ENCODE data around the gene RNF152.
"Not testable (repeated sequence)": the region's sequence is repeated elsewhere in the genome, so short reads cannot be mapped to it uniquely, and the experiment has no call there.

Gene RNF152

DNA sequence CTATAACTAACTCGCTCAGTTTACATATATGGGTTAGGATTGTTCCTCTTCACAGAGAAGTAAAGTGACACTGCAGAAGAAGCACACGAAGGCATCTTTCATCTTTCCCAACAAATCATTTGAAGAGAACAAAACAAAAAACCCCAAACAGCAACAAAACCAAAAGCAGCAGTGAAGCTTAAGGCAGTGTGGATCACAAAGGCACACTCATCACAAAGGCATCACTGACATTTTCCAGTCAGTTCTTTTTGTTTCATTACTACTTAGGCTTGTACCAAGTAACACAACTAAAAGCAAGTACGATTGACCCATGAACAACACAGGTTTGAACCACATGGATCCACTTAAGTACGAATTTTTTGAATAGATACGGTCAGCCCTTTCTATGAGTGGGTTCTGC lies 75.7 kb downstream of the RNF152 start:
- DNase-seq: no peak

GRCh38 chr18:61815885-61816470 lies 76.8 kb downstream of the RNF152 start:
- DNase-seq: no peak

GRCh38 chr18:61808286-61808685 lies 84.5 kb downstream of the RNF152 start:
- DNase-seq: no peak

DNA sequence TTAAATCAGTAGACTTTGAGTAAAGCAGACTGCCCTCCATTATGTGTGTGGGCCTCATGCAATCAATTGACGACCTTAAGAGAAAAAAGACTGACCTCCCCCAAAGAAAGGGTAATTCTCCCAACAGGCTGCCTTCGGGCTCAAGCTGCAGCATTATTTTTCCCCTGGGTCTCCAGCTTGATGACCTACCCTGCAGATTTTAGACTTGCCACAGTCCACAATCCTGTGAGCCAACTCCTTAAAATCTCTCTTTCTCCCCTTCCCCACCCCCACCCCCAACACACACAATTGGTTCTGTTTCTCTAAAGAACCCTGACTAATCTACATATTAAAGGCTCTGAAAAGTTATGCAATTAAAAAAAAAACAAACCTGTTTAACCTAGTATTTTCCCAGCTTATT lies 89.4 kb downstream of the RNF152 start:
- no peak for DNase-seq

DNA sequence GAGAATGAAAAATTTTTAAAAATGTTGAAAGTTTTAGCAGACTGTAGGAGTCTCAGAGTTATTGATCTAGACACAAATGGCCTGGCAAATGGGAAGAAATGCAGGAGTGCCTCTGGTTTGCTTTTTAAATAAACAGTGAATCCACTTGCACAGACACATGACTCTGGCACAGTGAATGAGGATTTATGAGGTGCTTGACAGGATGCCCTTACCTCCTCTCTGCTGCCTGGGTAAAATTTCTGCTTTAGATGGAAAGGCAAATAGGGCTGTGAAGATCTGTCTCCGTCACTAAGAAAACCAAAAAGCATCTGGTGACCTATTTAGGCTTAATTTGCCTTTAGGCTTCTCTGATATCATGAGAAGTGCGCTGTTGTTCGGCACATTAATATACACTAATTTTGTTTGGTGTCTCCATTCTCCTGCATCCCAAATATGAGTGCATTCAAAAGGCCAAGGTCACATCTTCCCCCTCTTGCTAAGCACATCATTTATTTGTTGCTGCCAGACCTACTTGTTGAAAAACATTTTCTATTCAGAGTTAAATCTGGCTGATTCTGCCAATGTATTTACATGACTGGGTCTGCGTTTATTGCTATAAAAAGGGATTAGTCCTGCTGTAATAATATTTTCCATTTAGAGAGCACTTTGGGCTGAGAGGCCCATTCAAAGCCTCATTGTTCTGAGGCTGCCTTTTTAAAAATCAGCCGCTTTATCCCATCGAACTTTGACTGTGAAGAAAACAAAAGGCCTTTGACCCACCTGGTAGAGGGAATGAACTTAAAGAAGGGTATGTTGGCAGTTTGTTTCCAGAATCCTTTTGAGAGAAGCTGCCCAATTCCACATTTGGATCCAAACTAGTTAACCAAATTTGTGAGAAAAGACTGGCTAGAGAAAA lies 94.9 kb downstream of the RNF152 start:
- DNase-seq: no peak

- no peak for DNase-seq
Measured at GRCh38 chr18:61791031-61791430, 101.8 kb downstream of the RNF152 start.

- DNase-seq: not testable (repeated sequence)
Measured at GRCh38 chr18:61787011-61787670, 105.7 kb downstream of the RNF152 start.

DNA sequence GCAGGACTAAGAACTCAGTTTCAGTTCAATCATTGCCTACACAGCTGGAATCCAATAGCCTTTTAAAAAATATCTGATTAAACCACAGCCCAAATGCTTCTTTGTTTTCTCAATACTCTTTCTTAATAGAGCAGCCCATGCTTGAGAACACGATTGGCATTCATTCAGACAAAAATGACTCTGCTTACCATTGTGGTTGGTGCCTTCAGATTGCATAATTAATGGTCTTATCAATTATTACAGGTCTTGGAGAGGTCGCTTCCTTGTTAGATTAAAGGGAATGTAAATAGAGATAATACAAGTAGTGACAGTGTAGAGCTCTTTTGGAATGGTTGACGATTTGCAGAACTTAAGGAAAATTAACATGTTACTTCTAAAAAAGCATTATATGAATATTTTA lies 107.2 kb downstream of the RNF152 start:
- DNase-seq: no peak

DNA sequence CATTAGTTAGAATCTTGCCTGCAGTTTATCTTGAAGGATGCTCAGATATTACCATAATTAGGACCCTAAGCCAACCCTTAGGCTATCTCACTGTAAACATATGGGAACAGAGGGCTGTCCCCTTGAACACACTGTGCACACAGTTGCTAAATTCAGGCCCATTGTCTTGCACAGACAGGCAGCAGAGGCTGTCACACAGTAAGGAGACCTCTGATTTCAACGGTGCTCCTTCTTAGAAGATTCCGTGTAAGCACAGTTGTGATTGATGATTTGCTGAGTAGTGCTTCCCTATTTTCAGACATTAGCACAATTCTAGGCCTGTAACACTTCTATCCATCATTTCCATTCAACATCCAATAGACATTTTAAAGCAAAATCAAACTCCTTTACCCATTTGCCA lies 108.0 kb downstream of the RNF152 start:
- no peak for DNase-seq

DNA sequence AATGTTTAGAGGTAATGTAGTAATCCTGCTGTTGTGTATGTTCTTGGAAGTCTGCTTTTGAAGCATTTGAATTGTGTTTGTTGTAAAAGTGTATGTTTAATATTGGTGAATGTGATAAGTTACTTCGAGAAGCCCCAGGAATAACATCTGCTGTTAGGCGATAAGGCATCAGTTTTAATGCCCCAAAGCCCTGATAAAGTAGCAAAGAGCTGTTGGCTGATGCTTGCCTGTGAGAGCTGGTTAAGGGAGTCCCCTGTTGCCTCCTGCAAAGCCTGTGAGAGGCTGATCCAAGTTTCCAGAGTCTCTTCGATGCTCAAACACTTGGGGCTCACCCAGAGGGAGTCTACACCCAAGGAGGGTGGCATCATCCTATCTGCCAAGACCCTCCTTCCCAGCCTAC lies 110.3 kb downstream of the RNF152 start:
- no peak for DNase-seq

DNA sequence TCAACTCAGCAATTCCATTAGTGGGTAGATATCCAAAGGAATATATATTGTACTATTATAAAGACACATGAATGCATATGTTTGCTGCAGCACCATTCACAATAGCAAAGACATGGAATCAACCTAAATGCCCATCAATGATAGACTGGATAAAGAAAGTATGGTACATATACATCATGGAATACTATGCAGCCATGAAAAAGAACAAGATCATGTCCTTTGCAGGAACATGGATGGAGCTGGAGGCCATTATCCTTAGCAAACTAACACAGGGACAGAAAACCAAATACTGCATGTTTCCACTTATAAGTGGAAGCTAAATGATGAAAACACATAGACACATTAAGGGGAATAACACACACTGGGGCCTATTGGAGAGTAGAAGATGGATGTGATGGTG lies 116.6 kb downstream of the RNF152 start:
- not testable (repeated sequence) for DNase-seq

GRCh38 chr18:61774846-61775245 lies 118.0 kb downstream of the RNF152 start:
- DNase-seq: no peak

- no peak for DNase-seq
Measured at GRCh38 chr18:61772293-61772848, 120.4 kb downstream of the RNF152 start.

DNA sequence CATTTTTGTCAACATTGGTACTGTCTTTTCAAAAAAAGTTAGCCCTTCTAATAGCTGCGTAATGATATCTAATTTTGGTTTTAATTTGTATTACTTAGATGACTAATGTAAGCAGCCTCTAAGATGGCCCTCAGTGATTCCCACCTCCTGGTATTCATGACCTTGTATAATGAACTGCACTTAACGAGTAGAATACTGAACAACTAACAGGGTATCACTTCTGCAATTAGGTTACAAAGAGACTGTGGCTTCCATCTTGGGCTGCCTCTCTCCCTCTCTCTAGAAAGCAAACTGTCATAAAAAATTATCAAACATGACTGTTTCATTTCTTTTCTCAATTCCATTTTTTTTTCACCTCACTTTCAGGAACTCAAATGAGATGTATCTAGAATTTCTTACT lies 120.9 kb downstream of the RNF152 start:
- no peak for DNase-seq

GRCh38 chr18:61770279-61770678 lies 122.5 kb downstream of the RNF152 start:
- DNase-seq: no peak

DNA sequence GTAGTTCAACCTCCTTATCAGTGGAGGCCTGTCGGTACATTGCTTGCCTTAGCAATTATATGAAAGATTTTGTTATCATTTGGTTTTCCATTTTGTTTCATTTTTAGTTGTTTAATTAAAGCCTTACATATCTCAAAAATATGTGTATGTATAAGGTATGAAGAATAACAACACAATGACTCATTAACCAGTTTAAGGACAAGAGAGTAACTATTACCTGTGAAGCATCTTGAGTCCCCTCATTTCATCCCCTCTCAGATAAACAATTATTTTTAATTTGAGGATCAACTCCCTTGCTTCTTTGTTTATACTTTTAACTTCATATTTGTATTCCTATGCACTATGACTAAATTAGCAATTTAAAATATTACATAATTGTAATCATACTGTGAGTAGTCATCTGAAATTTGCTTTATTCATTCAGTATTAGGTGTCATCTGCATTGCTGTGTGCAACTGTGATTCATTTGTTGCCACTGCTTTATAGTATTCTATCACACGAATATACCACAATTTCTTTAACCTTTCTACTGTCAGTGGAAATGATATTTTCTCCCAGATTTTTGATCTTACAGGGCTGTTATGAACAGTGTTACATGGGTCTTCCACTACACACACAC lies 126.4 kb downstream of the RNF152 start:
- DNase-seq: no peak

GRCh38 chr18:61765097-61765496 lies 127.7 kb downstream of the RNF152 start:
- DNase-seq: no peak

DNA sequence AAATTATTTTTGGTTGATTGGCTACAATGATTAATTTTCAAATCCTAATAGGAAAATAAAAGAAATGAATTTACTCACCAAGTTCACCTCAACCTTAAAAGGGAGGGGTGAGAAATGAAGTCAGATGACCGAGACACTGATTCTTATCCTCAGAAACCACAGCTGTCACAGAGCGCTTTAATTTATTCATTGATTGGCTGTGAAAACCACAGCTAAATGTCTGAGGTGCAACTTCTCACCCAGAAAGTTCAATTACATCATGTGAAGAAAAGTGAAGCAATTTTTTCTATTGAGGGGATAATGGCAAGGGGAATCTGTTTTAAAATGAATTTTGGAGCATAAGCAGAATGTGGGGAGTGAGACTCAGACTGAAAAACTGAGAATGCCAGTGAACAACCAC lies 128.4 kb downstream of the RNF152 start:
- DNase-seq: no peak

DNA sequence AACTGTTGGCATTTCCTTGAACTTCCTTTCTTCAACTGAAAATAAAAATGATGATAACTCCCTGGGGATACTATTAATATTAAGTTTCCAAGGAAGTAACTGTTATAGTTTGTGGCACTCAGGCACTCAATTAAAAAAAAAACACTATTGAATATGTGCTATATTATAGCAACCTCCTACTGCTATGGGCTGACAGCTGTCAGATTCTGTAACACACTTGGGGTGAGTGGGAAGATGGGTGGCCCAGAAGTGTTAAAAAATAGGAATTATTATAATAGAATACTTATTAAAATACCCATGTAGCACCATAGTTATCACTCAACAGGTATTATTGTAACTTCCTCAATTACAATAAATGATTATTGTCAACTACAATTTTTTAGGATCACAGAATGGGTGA lies 130.9 kb downstream of the RNF152 start:
- DNase-seq: no peak

Measured in C1 segment of cervical spinal cord (tissue), 14 donors.